G401 (cell line): ENCODE measurements around the gene NSG1. TPM values are rescaled to one million over a fixed set of nuclear protein-coding genes. Genes with fewer than 3 reads are reported as not detected.
"Not testable (repeated sequence)": the region's sequence is repeated elsewhere in the genome, so short reads cannot be mapped to it uniquely, and the experiment has no call there.

Experiments
- DNase-seq: peaks from one replicate; pipeline ENCODE4 v3.0.0-alpha.2; 2015; ENCODE audit warnings: low spot score
- in situ Hi-C: cut with HindIII; loops from 2 replicates; pipeline ENCODE4 v1.10.0; 2016; ENCODE audit warnings: low sequenced_read_pairs, mixed read lengths
- total RNA-seq: library from RNA; depleted of rRNA; stranded (reverse); fragments of >200 nt; shearing (Covaris generic); gene quantifications from 2 replicates; pipeline ENCODE4 v1.2.3, GENCODE V29; 2014; rRNA removed

The NSG1 gene
- total RNA-seq, 1 experiment from 2014 or later: 33.8 TPM

DNA sequence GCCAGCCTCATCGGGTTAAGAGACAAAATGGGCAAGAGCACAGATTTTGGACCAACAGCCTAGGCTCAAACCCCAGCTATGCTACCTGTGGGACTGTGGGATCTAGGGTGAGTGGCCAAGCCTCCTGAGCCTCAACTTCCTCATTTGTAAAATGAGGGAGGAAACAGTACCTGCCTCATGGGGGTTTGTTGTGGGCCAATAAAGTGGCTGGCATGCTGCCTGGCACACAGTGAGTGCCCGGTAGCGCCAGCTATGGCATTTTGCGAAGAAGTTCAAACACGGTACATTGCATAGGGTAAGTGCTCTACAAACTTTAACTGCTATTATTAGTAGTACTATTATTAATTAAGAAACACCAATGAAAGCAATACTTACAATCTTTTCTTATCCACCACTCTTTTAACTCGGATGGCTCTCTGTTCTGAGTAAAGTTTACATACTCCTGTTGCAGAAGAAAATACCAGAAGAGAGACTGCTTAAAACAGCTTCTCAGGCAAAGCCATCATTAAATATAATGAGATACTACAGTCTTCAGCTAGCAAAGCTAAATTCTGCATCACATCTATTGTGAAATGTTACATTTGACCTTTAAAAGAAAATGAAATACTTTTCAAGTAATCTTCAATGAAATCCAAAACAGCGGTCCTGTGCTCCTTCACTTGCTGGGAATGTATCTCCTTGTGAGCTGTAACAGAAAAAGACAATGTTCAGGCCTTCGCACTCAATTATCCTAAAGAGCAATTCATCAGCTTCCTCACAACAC, 70.1 kb downstream of the NSG1 start:
- DNase-seq: no peak
- in situ Hi-C loops: no loop called here

DNA sequence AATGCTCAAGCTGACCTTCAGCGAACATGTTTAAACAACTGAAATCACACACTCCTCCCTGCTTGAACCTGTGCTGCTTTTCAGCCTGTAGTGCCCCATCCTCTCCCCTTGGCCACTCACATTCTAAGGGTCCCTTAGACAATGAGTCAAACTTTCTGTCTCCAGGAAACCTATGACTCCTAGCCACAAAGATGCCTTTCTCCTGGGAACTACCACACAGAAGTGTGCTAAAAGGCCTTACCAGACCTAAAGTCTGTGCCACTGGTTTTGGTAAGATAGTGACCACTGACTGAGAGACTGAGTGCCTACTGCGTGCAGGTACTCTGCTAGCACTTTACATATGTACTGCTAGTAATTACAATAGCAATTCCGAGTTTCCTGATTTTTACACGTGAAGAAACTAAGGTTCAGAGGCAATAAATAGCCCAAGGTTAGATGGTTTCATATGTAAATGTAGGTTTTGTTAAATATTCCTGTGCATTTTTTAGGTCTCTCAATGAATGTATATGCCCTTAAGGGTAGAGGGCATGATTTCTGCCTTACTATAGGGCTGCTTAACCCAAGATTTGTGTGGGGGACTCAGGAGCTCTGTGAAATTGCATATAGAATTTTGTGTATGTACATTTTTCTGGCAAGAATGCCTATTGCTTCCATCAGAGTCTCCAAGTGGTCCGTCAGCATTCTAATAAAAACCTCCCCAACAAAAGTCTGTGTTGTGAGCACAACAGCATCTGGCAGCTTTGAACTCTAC, 71.1 kb downstream of the NSG1 start:
- in situ Hi-C loops: no loop called here
- DNase-seq: no peak

DNA sequence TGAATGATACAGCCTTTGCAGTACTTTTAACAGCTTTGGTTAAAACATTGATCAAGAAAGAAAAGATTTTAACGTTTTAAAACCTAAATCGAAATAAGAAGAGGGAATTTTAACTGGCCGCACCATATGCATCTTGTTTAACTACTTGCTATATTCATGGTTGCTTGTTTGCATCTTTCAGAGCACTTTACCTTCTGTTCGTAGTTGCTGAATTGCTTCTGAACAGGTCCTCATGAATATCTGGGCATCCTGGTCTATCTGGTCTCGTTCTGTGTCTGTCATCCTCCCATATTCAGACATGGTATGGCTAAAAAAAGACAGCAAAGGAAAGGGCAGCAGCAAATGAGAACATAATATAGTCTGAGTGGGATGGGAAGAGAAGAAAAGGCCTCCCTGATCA, 72.3 kb downstream of the NSG1 start:
- DNase-seq: no peak

DNA sequence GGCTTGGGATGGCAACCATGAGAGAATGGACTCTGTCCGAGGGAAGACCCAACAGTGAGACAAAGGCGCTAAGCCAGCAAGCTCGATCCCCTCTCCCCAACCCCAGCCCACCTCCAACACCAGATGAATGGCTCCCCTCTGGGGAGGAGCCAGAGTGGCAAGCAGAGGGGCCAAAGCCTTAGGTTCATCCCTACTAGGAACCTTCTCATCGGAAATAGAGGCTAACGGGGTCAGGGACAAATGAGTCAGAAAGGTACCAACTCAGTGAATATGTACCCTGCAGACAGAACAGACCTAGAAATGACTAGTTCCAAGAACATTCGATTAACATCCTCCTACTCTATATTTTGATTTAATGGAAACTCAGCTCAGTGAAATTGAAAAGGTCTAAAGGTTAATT, 73.9 kb downstream of the NSG1 start:
- no peak for DNase-seq
- in situ Hi-C loops: no loop called here

More for the DNA sequence above, 72.3 kb downstream of the NSG1 start:
- in situ Hi-C loops: no loop called here

DNA sequence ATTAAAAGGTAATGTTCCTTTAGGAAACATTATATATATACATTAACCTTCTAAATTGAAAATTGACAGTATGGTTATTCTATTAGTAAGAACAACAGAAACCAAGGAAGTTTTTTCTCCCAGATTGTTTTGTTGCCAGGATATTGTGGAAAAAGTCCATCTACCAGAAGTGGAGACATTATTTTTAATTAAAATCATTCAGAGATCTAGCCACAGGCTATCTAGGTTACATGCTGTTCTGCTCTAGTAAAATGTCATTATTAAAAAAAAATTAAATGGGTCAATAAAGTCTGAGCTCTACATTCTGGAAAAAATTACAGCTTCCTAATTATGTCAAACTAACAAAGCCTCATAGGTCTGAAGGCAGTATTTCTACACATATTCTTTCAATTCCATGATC, 74.3 kb downstream of the NSG1 start:
- no peak for DNase-seq
- in situ Hi-C loops: no loop called here

DNA sequence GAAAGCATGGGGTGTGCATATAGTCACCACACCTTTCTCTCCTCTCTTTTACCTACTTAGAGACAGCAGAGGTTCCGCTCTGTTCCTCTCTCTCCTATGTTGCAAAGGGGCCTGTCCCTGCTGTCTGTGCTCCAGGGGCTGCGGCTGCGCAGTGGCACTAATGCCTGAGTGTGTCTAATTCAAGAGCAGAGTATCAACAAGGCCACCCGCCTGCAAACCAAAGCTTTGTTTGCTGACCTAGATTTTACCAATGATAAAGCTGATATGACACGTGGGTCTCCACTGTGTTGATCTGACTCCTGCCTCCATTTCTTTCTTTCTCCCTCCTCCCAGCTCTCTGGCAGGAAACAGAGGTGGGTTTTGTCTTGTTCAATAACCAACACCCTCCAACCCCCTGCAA, 74.9 kb downstream of the NSG1 start:
- in situ Hi-C loops: no loop called here
- DNase-seq: peak; percentile 23

DNA sequence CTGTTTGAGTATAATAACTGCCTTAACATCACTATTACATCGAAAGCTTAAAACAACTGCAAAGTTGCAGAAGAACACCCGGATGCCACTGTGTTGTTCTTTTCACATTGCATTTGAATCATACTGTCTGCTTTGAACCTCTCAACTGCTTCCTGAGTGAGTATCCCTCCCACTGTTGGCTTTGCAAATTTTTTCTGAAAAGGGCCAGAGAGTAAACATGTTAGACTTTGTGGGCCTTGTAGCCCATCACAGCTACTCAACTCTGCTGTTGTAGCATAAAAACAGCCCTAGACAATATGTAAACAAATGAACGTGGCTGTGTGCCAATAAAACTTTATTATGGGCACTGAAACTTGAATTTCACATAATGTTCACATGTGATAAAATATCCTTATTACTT, 76.1 kb downstream of the NSG1 start:
- no peak for DNase-seq
- in situ Hi-C loops: no loop called here

DNA sequence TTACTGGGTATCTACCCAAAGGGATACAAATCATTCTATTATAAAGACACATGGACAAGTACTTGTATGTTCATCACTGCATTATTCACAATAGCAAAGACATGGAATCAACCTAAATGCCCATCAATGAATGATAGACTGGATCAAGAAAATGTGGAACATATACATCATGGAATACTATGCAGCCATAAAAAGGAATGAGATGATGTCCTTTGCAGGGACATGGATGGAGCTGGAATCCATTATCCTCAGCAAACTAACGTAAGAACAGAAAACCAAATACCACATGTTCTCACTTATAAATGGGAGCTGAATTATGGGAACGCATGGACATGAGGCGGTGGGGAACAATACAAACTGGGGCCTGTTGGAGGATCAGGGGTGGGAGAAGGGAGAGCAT, 78.3 kb downstream of the NSG1 start:
- in situ Hi-C loops, DNase-seq: not testable (repeated sequence)

Other genes with a start within 250 kb of the NSG1 start
- not detected in 2 replicates for gene OTOP1, start 160.2 kb upstream of the NSG1 start, total RNA-seq
- 51.1 and 89.3 TPM in 2 replicates for gene TMEM128, start 138.9 kb upstream of the NSG1 start, total RNA-seq
- gene LYAR, start 96.9 kb upstream of the NSG1 start, total RNA-seq: 47.3 and 58.7 TPM in 2 replicates
- 2.5 and 3.8 TPM in 2 replicates for gene ZBTB49, start 96.9 kb upstream of the NSG1 start, total RNA-seq
- 163 and 199 TPM in 2 replicates for gene STX18, start 154.9 kb downstream of the NSG1 start, total RNA-seq